GM18502 (cell line): ENCODE measurements around the gene SLC26A9.
A peak's percentile ranks its signal among the peaks of the same experiment; 100 is the strongest.

ENCODE experiments used
- ATAC-seq: cut with Tn5 transposase; IDR thresholded peaks from one replicate; pipeline ENCODE4 v1.9.1; 2021; ENCODE audit warnings: mild to moderate bottlenecking; ENCODE audit not compliant: unreplicated experiment, poor library complexity

Gene SLC26A9

GRCh38 chr1:205973377-205974232 is 30.3 kb upstream of the SLC26A9 start:
- no peak for ATAC-seq

GRCh38 chr1:205972491-205973168 is 29.4 kb upstream of the SLC26A9 start:
- no peak for ATAC-seq

- no peak for ATAC-seq
Measured at GRCh38 chr1:205972081-205972480, 28.8 kb upstream of the SLC26A9 start.

- no peak for ATAC-seq
Measured at GRCh38 chr1:205971082-205971481, 27.8 kb upstream of the SLC26A9 start.

GRCh38 chr1:205970486-205970885 is 27.2 kb upstream of the SLC26A9 start:
- no peak for ATAC-seq

DNA sequence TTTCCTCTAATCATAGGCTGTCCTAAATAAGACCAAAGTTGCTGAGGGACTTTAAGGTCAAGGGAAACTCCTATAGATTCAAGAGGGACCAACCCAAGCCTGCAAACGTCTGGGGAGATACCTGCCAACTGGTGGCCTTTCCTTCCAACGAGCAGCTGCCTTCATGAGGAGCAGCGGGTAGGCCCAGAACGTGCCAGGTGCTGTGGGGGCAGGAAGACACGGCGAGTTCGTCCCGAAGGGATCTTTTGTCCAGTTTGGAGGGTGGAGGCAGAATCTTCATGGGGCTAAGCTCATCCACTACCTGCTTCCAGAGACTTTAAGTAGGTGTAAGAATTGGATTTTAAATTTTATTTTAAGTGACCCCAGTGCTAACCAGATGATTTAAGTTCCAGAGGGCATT is 26.0 kb upstream of the SLC26A9 start:
- ATAC-seq = no peak

DNA sequence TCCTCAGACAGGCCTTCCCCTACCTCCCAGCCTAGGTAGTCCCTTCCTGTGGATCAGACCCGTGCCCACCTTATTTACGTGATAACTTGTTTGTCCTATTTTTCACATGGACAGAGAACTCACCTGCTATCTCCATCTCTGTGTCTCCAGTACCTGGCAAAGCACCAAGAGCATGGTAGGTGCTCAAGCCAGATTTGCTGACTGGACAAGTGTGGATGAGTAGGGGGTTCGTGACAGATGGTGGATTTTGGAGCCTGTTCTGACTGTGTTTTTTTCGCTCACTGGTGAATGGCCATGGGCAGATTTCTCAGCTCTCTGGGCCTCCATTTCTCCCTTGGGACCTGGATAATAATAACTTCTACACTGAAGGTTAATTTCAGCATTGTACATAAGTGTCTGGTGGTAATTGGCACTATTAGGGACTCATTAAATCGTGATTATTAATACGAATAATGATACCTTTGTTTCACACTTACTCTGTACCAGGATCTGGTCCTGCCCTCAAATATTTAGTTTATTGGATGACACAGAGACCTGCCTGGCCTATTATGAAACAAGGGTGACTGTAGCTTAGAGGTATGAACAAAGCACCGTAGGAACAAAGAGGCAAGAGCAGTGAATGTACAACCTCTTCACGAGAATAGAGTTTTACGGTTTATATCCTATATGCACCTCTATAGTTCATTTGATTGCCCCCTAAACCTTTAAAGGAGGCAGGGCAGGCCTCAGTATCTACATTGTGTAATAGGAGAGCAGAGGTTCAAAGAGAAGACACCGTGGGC is 24.5 kb upstream of the SLC26A9 start:
- no peak for ATAC-seq

DNA sequence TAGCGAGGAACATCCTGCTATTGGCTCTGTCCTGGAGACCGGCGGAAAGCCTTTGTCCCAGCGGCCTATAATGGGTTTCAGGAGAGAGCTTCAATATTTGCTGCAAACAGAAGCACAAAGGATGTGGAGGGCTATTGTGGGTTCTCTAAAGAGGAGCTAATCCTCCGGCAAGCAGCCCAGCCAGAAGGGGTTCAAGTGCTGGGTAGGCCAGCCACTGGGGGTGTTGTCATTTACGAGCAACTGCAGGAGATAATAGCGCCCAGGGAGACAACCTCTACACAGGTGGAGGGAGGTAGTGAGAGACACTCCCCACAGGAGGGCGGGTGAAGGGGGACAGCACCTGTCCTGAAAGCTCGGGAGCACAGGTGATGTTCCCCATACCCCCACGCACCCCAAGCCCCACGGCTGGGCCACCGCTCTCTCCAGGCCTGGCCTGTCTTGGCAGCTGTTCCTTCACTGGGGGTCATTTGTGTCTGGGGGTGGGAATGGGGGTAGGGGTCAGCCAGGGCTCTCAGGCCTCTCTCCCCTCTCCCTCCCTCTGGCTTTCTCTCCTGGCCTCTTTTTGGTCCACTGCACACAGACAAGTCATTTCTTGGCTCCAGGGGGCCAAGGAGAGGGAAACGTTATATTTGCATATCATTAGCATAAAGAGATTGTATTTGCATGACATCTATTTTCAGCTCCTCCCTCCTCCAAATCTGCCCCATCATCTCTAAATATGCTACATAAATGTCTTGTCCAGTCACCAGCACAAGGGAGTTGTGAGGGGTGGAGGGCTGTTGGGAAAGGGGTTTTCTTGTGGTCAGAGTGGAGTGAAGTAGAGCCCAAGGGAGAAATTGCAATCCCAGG is 22.0 kb upstream of the SLC26A9 start:
- ATAC-seq = no peak

DNA sequence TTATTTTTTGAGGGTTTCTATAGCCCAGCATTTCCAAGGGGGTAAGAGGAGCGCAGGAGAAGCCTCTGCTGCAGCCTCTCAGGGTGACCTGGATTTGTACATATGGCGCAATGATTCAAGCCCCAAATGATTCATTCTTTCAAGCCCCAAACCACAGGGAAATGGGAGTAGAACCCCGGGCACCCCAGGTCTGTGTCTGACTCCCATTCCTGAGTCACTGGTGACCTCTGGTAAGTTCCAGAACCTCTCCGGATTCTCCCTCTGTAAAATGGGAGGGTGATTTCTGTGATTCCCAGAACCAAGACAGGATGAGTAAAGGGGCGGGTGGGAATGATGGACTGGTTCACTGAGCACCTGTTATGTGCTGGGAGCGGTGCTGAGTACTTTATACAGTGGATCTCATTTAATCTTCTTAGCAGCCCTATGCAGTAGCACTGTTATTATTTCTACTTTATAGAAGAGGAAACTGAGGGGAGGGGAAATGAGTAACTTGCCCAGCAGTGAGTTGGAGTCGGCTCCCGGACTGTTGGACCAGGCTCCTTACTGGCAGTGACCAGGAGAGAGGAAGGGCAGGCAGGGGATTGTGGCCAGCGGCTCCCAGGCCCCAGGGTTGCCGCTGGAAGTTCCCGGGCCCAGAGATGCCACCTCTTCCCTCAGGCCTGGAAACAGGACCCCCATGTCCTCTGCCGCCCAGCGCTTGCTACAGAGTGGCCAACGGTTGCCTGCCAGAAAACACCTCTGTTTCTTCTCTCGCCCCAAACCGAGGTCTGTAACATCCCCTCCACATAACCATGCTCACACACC is 20.3 kb upstream of the SLC26A9 start:
- no peak for ATAC-seq

DNA sequence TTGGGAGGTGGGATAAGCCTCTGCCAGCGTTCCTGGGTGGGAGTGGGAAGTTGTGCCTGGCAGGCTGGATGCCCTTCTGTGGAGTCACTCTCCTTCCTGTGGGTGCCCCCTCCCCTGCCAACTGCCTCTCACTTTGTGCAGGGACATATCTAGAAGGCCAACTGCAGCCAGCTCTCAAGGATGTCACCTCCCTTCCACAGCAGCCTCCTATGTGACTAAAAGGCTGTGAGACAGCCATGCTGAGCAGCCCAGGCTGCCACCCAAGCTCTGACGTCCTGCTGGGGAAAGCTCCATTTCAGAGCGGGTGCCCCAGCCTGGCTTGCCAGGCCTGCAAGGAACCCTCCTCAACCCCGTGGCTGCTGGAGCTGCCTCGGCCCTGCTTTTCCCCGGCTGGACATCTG is 19.6 kb upstream of the SLC26A9 start:
- no peak for ATAC-seq

DNA sequence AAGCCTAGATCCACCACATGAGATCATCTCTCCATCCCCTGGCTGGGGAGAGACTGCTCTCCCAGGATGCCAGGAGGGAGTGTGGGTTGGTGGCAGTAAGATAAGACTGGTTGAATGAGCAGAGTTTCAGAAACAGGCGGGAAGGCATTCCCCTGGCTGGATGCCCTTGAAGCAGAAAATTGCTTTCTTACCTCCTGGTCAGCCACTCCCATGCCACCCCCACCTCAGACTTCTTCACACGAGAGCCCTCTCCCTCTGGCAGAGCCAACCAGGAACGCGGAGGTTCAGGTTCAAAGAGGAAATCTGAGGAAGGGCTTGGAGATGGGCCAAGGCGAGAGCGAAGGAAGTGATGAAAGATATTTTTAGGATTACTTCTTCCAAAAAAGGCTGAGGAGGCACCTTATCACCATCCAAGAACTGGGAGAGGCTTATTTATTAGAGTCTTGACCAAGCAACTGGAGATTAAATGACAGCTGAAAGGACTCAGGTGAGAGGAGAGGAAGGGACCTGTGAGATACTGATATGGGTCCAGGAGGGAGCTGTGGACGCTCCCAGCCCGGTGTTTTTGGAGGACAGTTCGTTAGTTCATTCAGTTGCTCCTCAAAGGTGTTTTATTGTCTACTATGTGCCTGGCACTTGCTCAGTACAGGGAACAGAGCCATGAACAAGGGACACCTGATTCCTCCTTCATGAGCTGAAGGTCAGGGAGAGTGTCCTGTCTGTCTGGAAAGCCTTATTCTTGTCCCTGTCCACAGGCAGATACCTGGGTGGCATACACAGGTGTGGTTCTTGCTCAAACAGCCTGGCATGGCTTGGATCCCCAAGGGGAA is 18.9 kb upstream of the SLC26A9 start:
- no peak for ATAC-seq

DNA sequence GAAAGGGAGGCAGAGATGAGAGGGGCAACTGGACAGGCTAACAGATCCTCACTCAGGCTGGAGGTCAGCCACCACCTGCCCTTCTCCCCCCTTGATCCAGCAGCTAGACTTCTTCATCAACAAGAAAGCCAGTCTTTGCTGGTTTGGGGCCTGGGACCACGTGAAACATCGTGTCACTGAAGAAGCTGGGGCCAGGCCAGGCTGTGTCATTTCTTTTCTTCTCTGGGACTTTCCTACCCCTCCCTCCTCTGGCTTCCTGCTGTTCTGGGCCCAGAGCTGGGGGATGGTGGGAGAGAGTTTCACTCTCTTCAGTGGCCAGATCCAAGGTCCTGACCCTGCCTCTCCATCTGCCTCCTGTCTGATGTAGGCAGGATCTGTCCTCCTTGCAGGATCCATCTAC is 18.1 kb upstream of the SLC26A9 start:
- ATAC-seq = peak; percentile 55

DNA sequence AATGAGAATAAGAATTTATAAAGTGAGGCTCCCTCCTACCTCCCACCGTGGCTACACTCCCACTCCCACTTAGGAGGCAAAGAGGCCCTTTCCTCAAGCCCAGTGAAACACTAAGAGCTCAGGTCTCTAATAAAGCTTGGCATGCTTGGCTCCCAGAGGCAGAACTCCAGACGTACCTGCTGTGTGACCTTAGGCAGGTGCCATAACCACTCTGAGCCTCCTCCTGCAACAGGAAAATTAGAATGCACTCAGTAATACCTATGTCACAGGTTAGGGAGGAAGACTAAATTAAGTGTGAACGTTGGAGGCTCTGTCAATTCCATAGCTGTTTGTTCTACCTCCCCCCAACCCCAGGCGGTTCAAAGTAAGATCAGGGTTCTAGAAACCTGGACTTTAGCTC is 16.5 kb upstream of the SLC26A9 start:
- no peak for ATAC-seq

GRCh38 chr1:205955499-205955898 is 12.2 kb upstream of the SLC26A9 start:
- no peak for ATAC-seq

GRCh38 chr1:205954819-205955404 is 11.7 kb upstream of the SLC26A9 start:
- no peak for ATAC-seq

GRCh38 chr1:205951746-205952145 is 8.5 kb upstream of the SLC26A9 start:
- no peak for ATAC-seq

- ATAC-seq = no peak
Measured at GRCh38 chr1:205950826-205951549, 7.7 kb upstream of the SLC26A9 start.
